NCI-H1694 treated with DMSO at 0.1 percent for 48 hours (cell line): Measurements from ENCODE around the gene SLC25A25.
"Not testable (repeated sequence)": the region's sequence is repeated elsewhere in the genome, so short reads cannot be mapped to it uniquely, and the experiment has no call there.

ENCODE experiments used
- DNase-seq: peaks from one replicate; lab custom pipeline; 2025; lab: John Stamatoyannopoulos, UW

Gene SLC25A25

DNA sequence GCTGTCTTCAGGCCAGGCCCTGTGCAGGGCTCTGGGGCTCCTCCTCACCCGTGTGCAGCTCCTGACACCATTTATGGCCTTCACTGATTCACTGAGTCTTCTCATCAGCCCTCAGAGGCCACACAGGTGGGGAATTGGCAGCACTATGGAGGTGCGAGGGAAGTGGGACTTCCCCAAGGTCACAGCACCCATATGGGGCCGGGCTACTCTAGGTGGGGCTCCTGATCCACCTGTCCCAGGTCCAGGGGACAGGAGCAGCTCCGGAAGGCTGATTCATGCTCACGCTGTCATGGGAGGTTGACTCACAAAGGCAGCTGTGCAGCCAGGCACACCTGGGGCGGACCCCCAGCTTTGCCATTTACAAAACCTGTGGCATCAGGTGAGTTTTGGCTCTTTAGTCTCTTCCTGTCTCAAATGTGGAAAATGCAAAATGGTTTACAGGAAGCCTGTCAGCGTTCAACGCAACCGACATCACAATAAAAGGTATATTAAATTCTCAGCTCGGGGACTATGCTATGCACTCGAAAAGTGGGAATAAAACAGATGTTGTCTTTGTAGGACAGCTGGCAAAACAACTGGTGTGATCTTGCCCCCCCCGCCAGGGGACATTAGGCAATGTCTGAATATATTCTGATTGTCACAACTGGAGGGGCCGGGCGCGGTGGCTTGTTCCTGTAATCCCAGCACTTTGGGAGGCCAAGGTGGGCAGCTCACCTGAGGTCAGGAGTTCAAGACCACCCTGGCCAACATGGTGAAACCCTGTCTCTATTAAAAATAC is 15.9 kb upstream of the SLC25A25 start:
- DNase-seq, result no peak

DNA sequence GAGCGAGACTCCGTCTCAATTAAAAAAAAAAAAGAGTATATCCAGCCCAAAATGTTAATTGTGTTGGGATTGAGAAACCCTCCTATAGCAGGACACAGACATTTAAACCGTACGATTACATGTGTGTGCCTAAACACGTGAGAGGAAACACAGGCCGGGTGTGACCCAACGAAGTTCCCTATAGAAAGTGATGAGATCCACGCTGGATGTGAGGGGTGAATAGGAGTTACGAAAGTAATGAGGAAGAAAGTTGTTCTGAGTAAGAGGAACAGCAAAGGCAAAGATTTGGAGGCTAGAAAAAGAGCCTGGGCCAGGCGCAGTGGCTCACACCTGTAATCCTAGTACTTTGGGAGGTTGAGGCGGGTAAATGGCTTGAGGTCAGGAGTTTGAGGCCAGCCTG is 14.5 kb upstream of the SLC25A25 start:
- no peak for DNase-seq

DNA sequence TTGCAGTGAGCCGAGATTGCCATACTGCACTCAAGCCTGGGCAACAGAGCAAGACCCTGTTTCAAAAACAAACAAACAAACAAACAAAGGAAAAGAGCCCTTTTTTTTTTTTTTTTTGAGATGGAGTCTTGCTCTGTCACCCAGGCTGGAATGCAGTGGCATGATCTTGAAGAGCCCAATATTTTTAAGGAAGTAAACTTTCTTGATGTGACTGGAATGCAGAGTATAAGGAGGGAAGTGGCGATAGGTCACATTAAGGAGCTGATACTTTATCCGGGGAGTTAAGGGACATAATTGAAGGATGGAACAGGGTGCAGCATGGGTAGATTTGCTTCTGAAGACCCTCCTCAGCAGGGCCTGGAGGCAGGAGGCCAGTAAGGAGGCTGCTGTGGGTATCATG is 13.9 kb upstream of the SLC25A25 start:
- no peak for DNase-seq

DNA sequence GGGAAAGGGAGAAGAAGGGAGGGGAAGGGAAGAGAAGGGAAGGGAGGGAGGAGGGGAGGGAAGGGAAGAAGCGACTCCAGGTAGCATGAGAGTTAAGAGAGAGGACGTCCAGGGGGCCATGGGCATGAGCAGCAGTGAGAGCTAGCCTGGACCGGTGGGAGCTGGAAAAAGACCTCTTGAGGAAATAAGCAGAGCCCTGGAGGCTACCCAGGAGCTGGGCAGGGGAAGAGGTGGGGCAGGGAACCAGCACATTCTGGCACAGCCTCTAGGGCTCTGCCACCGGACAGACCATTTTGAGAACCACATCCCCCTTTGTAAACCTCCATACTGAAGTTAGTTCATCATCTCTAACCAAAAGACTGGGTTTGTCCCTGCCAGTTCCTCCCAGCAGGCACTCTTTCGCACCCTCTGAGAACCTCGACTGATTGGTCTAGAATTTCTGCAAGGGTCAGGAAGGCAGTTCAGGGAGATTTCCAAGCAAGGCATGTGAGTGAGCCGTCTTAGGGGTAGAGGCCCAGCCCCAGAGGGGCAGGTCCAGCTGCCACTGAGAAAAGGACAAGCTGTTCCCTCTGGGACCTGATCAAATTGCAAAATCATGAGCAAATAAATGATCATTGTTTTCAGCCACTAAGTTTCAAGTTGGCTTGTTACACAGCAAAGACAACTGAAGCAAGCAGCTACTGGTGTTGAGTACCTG is 12.5 kb upstream of the SLC25A25 start:
- no peak for DNase-seq

DNA sequence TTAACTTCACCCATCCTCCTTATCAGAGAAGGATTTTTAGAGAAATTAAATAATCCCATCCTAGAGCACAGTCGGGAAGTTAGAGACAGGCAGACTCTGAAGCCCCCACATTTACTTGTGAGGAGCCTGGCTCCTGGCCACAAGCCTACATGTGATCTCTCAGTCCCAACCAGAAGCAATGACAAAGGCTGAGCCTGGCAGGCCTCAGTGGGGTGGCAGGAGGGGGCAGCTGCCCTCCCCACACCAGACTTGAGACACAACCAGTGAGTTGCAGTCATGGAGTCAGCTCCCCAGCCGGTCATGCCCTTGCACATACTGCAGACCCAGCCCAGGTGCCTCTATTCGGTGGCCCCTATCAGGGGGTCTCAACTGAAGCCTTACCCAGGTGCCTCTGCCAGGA is 11.9 kb upstream of the SLC25A25 start:
- no peak for DNase-seq

DNA sequence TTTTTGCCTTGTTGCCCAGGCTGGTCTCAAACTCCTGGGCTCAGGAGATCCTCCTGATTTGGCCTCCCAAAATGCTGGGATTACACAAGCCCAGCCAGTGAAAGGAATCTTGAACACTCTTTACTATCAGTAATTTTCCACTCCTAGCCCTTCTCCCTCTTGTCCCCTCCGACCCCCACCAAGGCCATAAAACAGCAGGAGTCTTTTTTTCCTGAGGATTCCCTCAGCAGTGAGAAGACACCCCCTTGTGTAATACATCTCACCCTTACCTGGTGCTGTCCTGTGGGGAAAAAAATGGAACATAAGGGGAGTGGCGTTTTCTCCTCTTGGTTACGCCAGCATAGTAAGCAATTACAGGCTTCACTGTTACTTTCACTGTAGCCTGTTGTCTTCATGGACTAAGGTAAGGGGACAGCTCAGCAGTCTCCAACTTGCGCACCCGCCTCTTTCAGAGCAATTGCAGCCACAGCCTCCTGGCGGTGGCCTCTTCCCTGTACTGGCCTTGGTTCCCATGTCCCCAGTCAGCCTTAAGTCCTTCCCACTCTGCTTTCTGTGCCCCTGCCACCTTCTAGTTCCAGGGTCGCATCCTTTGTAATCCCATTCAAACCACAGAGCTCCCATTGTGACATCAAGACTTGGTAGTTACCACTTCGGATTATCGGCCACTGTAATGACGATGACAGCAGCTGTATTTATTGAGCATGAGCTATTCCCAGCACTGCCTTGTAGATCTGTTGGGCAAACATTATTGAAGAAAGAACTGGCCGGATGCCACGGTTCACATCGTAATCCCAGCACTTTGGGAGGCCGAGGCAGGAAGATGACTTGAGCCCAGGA is 10.9 kb upstream of the SLC25A25 start:
- DNase-seq, result no peak

DNA sequence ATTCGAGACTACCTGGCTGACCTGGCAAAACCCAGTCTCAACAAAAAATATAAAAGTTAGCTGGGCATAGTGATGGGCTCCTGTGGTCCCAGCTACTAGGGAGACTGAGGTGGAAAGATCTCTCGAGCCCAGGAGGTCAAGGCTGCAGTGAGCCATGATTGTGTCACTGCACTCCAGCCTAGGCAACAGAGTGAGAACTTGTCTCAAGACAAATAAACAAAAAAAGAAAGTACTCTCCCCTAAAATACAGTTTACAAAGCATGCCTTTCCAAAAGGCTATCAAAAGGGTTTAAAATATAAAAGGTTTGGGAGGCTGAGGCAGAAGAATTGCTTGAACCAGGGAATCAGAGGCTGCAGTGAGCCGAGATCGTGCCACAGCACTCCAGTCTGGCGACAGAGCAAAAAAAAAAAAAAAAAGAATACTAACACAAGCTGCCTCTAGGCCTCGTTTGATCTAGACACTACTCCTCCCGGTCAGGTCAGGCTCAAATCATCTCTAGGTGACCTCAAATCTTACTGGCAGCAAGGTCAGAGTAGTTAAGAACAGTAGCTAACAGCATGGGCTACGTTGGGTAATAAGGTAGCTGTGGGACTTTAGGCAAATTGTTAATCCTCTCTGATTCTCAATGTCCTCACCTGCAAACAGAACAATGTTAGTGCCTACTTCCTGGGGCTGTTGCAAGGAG is 10.2 kb upstream of the SLC25A25 start:
- no peak for DNase-seq

DNA sequence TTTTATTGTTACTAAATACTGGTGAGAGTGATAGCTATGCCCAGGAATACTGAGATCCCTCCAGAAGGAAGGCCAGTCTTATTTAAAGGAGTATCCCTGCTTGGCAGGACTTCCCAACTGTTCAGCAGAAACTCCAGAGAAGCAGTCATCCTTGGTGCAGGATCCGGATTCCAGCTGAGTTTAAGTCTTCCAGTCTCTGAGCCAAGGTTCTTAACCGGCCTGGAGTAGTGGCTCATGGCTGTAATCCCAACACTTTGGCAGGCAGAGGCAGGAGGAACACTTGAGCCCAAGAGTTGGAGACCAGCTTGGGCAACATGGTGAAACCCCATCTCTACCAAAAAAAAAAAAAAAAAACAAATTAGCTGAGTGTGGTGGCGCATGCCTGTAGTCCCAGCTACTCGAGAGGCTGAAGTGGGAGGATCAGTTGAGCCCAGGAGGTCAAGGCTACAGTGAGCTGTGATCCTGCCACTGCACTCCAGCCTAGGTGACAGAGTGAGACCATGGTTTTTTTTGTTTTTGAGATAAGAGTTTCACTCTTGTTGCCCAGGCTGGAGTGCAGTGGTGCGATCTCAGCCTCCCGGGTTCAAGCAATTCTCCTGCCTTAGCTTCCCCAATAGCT is 8.6 kb upstream of the SLC25A25 start:
- DNase-seq, result no peak

DNA sequence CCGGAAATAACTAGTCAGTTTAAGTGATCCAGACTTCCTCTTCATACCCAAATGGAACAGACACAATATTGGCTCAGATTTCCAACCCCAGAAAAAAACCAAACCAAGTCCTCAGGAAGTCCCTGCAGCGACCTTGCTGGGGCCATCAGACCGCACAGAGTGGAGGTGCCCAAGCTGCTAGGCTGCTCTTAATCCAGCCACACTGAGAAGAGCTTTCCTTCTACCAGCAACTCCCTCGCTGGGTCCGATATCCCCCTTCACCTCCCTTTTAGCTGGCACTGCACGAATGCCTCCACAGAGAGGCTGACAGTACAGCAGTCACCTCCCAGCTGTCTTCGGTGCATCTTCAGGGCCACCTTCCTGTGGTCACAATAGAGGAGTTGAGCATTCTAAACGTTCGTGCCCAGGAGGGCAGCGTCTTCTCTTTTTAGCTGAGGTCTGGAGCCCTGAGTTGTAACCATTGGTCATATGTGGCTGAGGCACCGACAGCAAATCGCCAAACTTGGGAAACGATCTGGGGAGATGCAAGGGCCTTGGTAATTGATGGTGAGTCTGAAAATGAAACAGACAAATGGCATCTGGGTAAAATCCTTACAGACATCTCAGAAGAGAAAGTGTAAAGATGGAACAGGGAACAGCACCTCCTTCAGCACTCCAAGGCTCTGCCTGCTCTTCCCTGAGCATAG is 6.6 kb upstream of the SLC25A25 start:
- DNase-seq, result no peak

DNA sequence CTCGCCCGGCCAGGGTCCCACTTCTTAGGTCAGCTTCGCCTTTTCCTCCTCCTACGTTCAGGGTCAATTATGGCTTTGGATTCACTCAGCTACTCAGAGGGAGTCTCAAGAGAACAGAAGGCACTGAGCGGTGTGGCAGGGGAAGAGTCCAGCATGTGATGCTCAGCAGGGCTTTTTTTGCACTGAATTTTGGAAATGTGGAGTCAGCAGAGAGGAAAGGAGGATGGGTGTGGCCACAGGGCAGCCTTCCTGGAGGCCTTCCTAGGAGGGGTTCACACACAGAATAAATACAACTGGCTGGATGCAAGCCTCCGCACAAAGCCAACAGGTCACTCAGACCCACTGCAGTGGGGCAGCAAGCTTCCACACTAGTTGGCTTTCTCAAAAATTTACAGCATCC is 5.8 kb upstream of the SLC25A25 start:
- no peak for DNase-seq

DNA sequence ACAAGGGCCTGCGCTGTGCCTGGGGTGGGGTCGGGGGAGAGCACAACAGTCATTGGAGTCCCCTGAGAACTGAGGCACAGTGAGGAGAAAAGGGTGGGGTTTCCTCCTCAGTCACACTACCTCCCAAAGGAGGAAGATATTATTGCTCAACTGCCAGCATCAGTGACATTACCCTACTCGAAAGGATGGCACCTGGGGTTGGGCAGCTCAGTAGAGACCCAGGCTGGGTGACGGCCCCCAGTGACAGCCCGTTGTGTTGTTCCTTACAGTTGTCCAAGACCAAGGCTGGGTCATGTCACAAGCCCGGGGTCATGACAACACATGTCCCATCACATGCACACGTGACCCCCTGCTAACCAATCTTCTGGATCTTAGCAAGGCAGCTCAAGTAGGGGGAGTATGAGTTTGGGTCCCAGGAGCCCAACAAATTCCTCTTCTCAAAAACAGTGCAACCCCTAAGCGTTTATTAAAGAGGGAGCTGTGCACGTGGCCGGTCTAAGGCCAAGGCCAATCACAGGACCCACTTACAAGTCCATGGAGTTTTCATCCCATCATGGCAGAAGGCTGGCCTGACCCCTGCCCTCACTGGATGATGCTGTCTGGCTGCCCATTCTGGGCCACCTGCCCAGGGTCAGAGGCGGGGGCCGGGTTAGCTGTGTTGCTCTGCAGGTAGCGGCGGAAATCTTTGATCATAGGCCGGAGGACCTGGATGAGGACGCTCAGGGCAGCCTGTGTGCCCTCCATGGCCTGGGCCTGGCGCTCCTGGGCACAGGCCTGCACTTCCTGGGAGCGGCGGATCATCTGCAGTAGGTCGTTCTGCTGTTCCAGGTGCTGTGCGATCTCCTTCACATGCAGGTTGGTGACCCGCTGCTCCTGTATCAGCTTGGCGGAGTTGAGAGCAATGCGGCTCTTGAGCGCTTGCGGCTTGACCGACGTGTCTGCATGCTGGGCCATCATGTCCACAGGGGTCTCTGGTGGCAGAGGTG is 4.9 kb upstream of the SLC25A25 start:
- DNase-seq, result no peak

DNA sequence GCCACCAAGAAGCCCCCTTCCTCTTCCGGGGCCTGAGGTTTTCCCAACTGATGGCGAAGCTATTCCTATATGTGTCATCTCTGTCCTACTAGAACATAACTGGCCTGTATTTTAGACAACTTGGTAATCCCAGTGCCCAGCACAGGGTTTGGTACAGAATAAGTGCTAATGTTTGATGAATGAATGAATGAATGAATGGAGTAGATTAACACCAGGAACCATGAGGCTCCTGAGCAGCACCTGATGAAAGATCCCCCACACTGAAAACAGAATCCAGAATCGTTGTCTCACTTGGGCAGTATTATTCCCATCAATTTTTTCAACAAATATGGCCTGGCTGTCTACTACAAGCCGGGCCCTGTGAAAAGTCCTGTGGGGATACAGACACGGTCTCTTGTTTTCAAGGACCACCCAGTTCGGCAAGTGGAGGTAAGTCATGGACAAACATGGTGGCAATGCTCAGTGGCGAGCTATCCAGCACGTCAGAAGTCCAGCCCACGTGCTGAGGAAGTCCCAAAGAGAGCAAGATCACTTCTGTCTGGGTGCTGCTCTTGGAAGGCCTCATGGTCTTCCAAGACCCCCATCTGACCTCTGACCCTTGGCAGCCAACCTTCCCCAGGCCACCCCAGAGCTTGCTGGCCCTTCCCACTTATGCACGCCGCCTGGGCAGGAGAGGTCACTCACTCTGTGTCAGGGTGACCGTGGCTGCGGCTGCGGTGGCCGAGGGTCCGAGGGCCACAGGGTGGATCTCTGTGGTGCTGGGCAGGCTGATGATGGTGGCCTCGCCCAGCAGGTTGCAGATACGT is 1.9 kb upstream of the SLC25A25 start:
- no peak for DNase-seq

DNA sequence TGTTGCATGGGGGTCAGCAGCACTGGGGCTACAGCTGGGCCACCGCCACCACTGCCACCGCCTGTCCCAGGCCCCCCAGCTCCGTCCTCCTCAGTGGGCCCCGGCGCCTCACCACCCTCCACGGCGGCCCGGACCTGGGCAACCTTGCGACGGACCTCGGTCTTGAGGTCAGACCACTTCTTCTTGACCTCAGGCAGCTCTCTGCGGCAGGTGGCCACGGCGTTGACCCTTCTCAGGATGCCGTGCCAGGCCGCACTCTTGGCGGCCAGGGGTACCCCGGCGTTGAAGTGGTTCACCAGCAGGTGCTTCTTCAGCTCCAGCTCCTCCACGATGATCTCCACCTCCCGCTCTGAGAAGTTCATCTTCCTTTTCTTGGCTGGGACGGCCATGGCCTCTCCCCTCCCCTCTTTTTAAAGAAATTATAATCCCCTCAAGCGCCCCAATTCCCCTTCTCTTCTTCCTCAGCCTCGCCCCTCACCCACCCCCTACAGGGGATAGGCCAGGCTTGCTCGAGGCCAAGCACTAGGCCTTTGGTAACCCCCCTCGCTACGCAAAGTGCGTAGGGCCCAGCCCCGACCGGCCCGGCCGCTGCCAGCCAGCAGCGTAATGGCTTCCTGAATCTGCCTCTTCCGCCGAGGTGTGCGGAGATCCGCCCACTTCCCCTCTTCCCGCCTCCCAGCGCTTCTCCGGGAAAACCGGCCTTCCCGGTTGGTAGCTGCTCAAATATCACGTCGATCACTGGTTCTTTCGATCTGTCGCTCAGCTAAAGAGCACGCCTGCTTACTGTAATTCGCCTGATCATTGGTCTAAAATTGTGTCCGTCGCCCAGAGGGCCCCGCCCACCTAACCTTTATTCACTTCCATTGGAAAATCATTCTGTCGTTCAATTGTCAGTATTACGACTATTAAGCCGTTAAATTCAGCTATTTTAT is 1.1 kb upstream of the SLC25A25 start, which contains the start of gene NAIF1:
TSS of gene NAIF1 (minus strand) at position 608 of the 932 bp plus-strand sequence. CDS start at position 389, 219 bp downstream.
- peak; percentile 98 for DNase-seq

DNA sequence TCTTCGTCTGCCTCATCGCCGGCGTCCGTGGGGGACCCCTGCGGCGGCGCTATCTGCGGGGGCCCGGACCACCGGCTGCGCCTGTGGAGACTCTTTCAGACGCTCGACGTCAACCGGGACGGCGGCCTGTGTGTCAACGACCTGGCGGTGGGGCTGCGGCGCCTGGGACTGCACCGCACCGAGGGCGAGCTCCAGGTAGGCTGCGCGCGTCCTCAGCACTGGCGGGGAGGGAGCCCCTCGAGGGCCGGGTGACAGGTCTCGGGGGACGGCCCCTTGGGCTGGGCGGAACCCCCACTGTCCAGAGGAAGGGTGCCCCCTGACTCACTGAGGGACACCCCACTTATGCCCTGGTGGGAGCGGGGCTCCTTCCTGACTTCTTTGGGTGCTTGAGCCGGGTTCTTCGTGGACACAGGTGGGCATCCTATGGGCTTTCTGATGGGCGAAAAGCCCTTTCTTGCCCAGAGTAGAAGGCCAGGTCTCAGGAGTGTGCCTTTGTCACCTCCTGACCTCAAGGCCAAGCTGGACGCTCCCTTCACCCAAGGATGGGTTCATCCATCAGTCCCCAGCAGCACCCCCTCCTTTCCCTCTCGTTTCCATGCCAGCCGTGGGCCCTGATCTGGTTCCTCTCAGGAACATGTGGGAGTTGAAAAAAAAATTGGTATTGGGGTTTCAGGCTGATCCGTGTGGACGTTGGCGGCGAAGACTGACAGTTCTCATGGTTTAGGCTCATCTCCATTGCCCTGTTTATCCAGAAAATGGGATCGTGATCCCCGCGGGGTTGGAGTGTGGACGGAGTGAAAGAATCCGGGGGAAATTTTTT is 564 bp downstream of the SLC25A25 start:
- DNase-seq, result no peak

DNA sequence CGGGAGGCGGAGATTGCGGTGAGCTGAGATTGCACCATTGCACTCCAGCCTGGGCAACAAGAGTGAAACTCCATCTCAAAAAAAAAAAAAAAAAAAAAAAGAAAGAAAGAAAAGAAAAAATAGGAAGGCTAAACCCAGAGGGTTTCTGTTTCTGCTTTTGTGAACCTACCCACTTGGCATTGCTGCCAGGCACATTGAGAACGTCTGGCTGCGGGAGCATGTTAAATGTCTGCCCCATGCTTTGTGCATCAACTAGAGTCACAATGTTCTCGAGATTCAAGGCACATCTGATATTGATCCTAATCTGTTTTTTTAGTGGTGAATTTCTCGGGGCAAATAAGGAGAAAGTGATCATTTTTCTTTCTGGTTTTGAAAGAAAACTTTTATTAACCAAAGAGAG is 2.8 kb downstream of the SLC25A25 start:
- no peak for DNase-seq

DNA sequence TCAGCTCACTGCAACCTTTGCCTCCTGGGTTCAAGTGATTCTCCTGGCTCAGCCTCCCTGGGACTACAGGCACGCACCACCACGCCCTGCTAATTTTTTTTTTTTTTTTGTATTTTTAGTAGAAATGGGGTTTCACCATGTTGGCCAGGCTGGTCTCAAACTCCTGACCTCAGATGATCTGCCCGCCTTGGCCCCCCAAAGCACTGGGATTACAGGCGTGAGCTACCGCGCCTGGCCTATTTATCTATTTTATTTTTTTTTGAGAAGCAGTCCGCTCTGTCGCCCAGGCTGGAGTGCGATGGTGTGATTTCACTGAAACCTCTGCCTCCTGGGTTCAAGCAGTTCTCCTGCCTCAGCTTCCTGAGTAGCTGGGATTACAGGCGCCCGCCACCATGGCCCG is 3.4 kb downstream of the SLC25A25 start:
- not testable (repeated sequence) for DNase-seq
